ENCODE results near the gene SLC4A3.

SLC4A3 gene

GRCh38 chr2:219620546-219620945 lies 6.9 kb upstream of the SLC4A3 start:
- TF ChIP-seq CTCF (conservative IDR thresholded peaks at IDR 0.05; ENCODE audit: low read depth, low read length) = no peak
- Histone ChIP-seq H3K4me3 (IDR thresholded peaks at IDR 0.05; ENCODE audit: insufficient read depth, low read depth, low read length) (no peak overlapping the region), H3K36me3 (ENCODE audit: insufficient read depth) (no peaks in the 10 kb centered on the region), H4K20me1 (ENCODE audit: insufficient read depth) (no peaks in the 10 kb centered on the region), H3K79me2 (ENCODE audit: insufficient read depth, low read depth) (no peaks in the 10 kb centered on the region), H3K4me2 (no peak overlapping the region), H3K27me3 (ENCODE audit: insufficient read depth, low read depth) (no peaks in the 10 kb centered on the region), H3K27ac (no peak overlapping the region), H3K4me1 (ENCODE audit: low read depth, poor library complexity, severe bottlenecking) (no peaks in the 10 kb centered on the region), H2AFZ (ENCODE audit: low read depth) (no peak overlapping the region), H3K9ac (no peak overlapping the region)

GRCh38 chr2:219621935-219622334 lies 5.5 kb upstream of the SLC4A3 start:
- H3K4me3 ChIP-seq (IDR thresholded peaks at IDR 0.05; ENCODE audit: insufficient read depth, low read depth, low read length) = no peak overlapping the region
- TF ChIP-seq CTCF (conservative IDR thresholded peaks at IDR 0.05; ENCODE audit: low read depth, low read length) = no peak
- no peaks in the 10 kb centered on the region for H3K36me3 ChIP-seq (ENCODE audit: insufficient read depth)
- no peak overlapping the region for H3K9ac ChIP-seq
- no peaks in the 10 kb centered on the region for H4K20me1 ChIP-seq (ENCODE audit: insufficient read depth)
- no peaks in the 10 kb centered on the region for H3K4me1 ChIP-seq (ENCODE audit: low read depth, poor library complexity, severe bottlenecking)
- H3K79me2 ChIP-seq (ENCODE audit: insufficient read depth, low read depth) = no peaks in the 10 kb centered on the region
- no peak overlapping the region for H3K4me2 ChIP-seq
- H3K27ac ChIP-seq = no peak overlapping the region
- peaks cover 3% of the 10 kb centered on the region; the same call in 1 of the 2 replicates for H3K27me3 ChIP-seq (ENCODE audit: insufficient read depth, low read depth)
- H2AFZ ChIP-seq (ENCODE audit: low read depth) = no peak overlapping the region

GRCh38 chr2:219622472-219622871 lies 5.0 kb upstream of the SLC4A3 start:
- Histone ChIP-seq H3K36me3 (ENCODE audit: insufficient read depth) (no peaks in the 10 kb centered on the region), H3K27me3 (ENCODE audit: insufficient read depth, low read depth) (peaks cover 6% of the 10 kb centered on the region; the same call in 1 of the 2 replicates), H3K9ac (no peak overlapping the region), H3K79me2 (ENCODE audit: insufficient read depth, low read depth) (no peaks in the 10 kb centered on the region), H3K27ac (no peak overlapping the region), H2AFZ (ENCODE audit: low read depth) (no peak overlapping the region), H4K20me1 (ENCODE audit: insufficient read depth) (no peaks in the 10 kb centered on the region), H3K4me3 (IDR thresholded peaks at IDR 0.05; ENCODE audit: insufficient read depth, low read depth, low read length) (no peak overlapping the region), H3K4me1 (ENCODE audit: low read depth, poor library complexity, severe bottlenecking) (no peaks in the 10 kb centered on the region), H3K4me2 (no peak overlapping the region)
- no peak for TF ChIP-seq CTCF (conservative IDR thresholded peaks at IDR 0.05; ENCODE audit: low read depth, low read length)

GRCh38 chr2:219624565-219624964 lies 2.9 kb upstream of the SLC4A3 start:
- no peak overlapping the region for H3K4me2 ChIP-seq
- no peak overlapping the region for H3K4me3 ChIP-seq (IDR thresholded peaks at IDR 0.05; ENCODE audit: insufficient read depth, low read depth, low read length)
- no peak overlapping the region for H3K27ac ChIP-seq
- no peaks in the 10 kb centered on the region for H3K36me3 ChIP-seq (ENCODE audit: insufficient read depth)
- H3K79me2 ChIP-seq (ENCODE audit: insufficient read depth, low read depth) = no peaks in the 10 kb centered on the region
- H3K4me1 ChIP-seq (ENCODE audit: low read depth, poor library complexity, severe bottlenecking) = no peaks in the 10 kb centered on the region
- no peak for TF ChIP-seq CTCF (conservative IDR thresholded peaks at IDR 0.05; ENCODE audit: low read depth, low read length)
- no peaks in the 10 kb centered on the region for H4K20me1 ChIP-seq (ENCODE audit: insufficient read depth)
- H2AFZ ChIP-seq (ENCODE audit: low read depth) = no peak overlapping the region
- H3K9ac ChIP-seq = no peak overlapping the region
- H3K27me3 ChIP-seq (ENCODE audit: insufficient read depth, low read depth) = peaks cover 6% of the 10 kb centered on the region; the same call in 1 of the 2 replicates

Measured in KMS-11 (cell line).